ENCODE data around the gene SH3BP5L. TPM values are rescaled to one million over a fixed set of nuclear protein-coding genes. Genes with fewer than 3 reads are reported as not detected.

The SH3BP5L gene
- total and polyA plus RNA-seq, 2 of the 13 experiments (the other 11 are each of a cell fraction or from before 2014, with no cell fraction given) = 10.3 to 14.9 TPM

GRCh38 chr1:248858891-248859889, 33.5 kb upstream of the SH3BP5L start, which contains the start of gene ZNF692 (continued):
- peak; percentile 85 for TF ChIP-seq ZNF574 (CRISPR knock-in tag; IDR thresholded peaks at IDR 0.05)
- no peak for TF ChIP-seq CERS6 (CRISPR knock-in tag; IDR thresholded peaks at IDR 0.05)
- peak; percentile 57 for TF ChIP-seq MEIS1 (CRISPR knock-in tag; IDR thresholded peaks at IDR 0.05; ENCODE audit: borderline replicate concordance)
- TF ChIP-seq ZNF775 (CRISPR knock-in tag; IDR thresholded peaks at IDR 0.05; ENCODE audit: borderline replicate concordance) = no peak
- peak; percentile 93 for TF ChIP-seq POLR2AphosphoS5 (IDR thresholded peaks at IDR 0.05; ENCODE audit: low read depth, low read length)
- no peak for TF ChIP-seq FLYWCH1 (CRISPR knock-in tag; IDR thresholded peaks at IDR 0.05)
- TF ChIP-seq ZNF138 (CRISPR knock-in tag; IDR thresholded peaks at IDR 0.05; ENCODE audit: low read depth) = no peak
- TF ChIP-seq RAD51 (IDR thresholded peaks at IDR 0.05; ENCODE audit: borderline replicate concordance) = no peak
- TF ChIP-seq NFAT5 (CRISPR knock-in tag; IDR thresholded peaks at IDR 0.05) = no peak
- TF ChIP-seq SP1 (IDR thresholded peaks at IDR 0.05) = no peak
- no peak for TF ChIP-seq SP1 (CRISPR knock-in tag; IDR thresholded peaks at IDR 0.05)
- TF ChIP-seq ZNF569 (CRISPR knock-in tag; IDR thresholded peaks at IDR 0.05; ENCODE audit: borderline replicate concordance) = no peak
- no peak for TF ChIP-seq ZBTB8A (CRISPR knock-in tag; IDR thresholded peaks at IDR 0.05; ENCODE audit: borderline replicate concordance, low read depth)
- TF ChIP-seq ZNF83 (CRISPR knock-in tag; IDR thresholded peaks at IDR 0.05; ENCODE audit: borderline replicate concordance) = no peak
- 0 out of 2 replicates have a peak, but pooled peaks have one; percentile 37 for TF ChIP-seq ZNF704 (CRISPR knock-in tag; IDR thresholded peaks at IDR 0.05; ENCODE audit: borderline replicate concordance)
- no peak for TF ChIP-seq ZNF788 (CRISPR knock-in tag; IDR thresholded peaks at IDR 0.05; ENCODE audit: borderline replicate concordance)
- TF ChIP-seq ZNF335 (CRISPR knock-in tag; IDR thresholded peaks at IDR 0.05) = peak; percentile 58; the same call in 1 of the 2 replicates
- TF ChIP-seq YEATS2 (CRISPR knock-in tag; IDR thresholded peaks at IDR 0.05; ENCODE audit: borderline replicate concordance) = peak; percentile 80; the same call in 1 of the 2 replicates
